ENCODE results near the gene SLFN12L.

DNA sequence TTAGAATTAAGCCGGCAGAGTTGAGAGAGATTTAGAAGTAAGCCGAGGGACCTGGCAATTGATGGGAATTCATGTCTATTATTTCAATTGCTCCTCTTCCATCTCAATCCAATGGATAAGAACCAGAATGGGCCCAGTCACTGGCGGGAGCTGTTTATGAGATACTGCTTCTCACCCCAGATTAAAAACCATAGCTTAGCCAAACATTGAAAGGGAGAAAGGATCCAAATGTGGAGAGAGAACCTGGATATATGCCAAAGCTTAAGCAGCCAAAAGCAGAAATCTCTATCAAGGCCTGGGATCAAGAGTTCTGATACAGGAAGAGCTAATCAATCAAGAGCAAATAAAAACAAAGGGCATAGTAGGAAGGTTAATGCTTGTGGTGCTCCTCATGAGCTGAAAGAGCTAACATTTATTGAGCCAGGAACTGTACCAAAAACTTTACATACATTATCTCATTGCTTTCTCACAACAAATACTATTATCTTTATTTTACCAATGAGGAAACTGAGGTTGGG lies 2.8 kb downstream of the SLFN12L start:
- TF ChIP-seq POLR2A (IDR thresholded peaks at IDR 0.05) (no peak), CTCF (IDR thresholded peaks at IDR 0.05 in 8 of 11, conservative IDR thresholded peaks at IDR 0.05 in 3 of 11) (no peak), POLR2AphosphoS5 (IDR thresholded peaks at IDR 0.05) (no peak)

All from spleen (tissue), 7 donors.